ENCODE results near the gene POLR3K.

POLR3K gene

DNA sequence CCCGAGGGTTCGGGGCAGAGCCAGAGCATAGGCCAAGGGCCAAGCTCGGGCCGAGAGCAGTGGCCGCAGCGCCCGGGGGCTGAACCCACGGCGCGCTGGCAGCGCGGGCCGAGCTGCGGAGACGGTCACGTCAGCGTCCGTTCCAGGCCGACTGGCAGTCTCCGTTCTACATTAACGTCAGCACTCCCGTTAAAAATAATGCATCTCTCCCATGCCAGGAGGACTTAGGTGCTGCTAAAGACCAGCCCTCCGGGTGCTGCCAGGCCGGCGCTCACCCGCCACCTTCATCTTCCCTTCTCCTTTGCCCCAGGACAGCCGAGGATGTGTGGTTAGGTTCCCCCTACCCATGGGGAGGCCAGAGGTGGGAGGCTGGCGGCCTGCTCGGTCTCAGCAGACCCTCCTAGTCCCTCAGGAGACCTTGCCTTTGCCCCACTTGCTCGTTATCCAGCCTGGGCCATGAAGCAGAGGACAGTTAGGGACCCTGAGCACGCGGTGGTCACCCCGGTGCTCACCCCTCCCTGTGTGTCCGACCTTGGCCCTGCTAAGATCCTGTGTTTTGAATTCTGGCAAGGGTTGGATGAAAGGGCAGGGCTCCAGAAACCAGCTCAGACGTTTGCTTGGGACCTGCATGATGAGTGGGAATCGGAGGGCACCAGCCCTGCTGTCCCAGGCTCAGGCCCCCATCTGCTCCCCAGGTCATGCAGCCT, 25.2 kb upstream of the POLR3K start:
- DNase-seq (ENCODE audit: low read depth in 2 of 2), result no peak

DNA sequence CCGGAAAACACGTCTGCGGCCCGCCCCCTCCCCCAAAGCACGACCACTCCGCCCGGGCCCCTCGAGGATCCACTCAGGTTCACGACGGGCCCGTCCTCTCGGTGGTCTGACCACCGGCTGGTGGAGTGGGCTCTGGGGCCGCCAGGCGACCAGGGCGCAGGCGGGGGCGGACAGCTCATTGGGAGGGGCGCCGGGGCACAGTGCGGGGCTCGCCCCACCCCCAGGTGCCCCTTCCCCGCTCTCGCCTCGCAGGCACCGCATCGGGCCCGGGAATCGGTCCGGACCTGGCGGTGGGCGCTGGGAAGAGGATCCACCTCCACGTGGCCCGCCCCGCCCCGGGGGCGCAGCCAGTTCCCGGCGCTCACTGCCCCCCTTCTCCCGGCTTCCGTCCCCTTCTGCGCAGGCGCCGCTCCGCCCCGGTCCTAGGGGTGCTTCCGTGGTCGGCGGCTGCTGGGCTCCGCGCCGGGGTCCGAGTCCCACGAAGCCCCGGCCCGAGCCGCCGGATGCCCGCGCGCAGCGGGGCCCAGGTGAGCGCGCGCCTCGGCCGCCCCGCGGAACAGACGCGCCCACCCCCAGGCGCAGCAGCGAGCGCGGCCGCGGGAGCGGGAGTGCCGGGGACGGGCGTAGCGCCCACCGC, 24.5 kb upstream of the POLR3K start, which contains the start of gene MPG:
MPG (plus strand) TSS at position 419 of the 637 bp plus-strand sequence; CDS start at position 504, 85 bp downstream.
- DNase-seq (ENCODE audit: low read depth in 2 of 2), result peak; percentile 42 to 48

DNA sequence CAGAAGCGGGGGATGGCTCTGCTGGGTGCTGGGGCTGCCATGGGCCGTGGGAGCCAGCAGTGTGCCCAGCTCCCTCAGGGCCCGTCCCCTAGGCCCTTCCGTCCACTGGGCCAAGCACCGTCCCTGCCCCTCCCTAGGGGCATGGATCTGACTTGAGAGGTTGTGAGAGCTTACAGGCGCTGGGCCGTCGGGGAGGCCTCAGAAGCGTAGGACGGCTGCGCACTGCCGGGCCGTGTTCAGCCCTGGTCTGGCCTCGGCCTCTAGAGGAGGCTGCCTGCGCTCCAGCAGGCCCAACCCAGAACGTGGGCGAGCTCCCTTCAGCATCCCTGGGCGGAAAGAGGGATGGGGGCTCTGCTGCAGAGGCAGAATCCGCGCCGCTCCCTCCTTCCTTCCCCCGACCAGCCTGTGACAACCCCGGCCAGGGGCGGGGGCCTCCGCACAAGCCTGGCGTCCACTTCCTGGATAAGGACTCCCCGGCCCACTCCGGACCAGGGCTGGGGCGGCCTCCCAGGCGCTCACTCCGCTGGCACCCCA, 23.9 kb upstream of the POLR3K start:
- DNase-seq (ENCODE audit: low read depth in 2 of 2), result no peak

GRCh38 chr16:76535-77272, 23.3 kb upstream of the POLR3K start:
- DNase-seq (ENCODE audit: low read depth in 2 of 2), result peak in 1 of 2 experiments; percentile 37

GRCh38 chr16:75580-76501, 22.4 kb upstream of the POLR3K start:
- peak; percentile 66 to 68 for DNase-seq (ENCODE audit: low read depth in 2 of 2)

DNA sequence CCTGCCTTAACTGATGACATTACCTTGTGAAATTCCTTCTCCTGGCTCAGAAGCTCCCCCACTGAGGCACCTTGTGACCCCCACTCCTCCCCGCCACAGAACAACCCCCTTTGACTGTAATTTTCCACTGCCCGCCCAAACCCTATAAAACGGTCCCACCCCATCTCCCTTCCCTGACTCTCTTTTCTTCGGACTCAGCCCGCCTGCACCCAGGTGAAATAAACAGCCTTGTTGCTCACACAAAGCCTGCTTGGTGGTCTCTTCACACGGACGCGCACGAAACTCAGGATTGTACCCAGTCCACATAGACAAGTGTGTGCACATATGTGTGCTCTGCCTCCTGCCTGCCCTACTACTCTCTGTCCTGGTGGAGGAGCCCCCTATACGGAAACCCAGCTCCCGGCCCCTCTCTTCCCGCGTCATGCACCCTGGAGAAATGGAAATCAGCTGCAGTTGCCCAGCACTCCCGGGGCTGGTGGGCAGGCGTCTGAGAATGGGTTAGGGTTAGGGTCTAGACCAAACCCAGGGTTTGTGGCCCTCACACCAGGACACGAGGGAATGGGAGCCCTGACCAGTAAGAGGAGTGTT, 21.4 kb upstream of the POLR3K start:
- DNase-seq (ENCODE audit: low read depth in 2 of 2), result no peak

DNA sequence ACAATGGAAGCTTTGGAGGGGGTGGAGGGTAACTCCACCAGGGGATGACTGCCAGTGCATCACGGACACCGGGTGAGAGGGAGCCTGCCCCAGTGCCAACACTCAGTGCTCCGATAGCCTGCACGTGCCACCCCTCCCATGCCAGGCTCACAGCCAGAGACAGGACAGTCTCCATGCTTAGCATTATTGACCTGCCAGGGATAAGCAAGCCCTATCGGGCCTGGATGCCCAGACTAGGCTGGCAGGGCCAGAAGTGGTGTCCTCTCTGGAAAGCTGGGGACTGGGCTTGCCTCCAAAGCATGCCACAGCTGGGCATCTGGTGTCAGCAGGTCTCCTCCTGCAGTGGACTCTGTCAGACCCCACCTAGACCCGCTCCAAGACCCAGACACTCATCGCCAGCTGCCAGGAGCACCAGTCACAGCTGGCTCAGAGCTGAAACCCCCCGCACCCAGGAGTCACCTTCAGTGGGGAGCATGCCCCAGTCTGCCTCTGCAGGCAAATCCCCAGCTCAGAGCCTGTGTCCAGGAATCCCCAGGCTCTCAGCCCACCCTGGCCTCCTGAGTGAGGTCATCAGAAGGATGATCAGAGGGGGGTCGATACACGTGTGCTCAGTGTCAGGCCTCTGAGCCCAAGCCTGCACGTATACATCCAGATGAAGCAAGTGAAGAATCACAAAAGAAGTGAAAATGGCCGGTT, 20.8 kb upstream of the POLR3K start:
- no peak for DNase-seq (ENCODE audit: low read depth in 2 of 2)

- DNase-seq (ENCODE audit: low read depth in 2 of 2), result no peak
These were observed 19.4 kb upstream of the POLR3K start, which contains the start of gene RHBDF1 for GRCh38 chr16:72561-73548. Gene RHBDF1, minus strand, starts transcription at chr16:72631. Its CDS starts 7,616 bp downstream, at chr16:65015.

DNA sequence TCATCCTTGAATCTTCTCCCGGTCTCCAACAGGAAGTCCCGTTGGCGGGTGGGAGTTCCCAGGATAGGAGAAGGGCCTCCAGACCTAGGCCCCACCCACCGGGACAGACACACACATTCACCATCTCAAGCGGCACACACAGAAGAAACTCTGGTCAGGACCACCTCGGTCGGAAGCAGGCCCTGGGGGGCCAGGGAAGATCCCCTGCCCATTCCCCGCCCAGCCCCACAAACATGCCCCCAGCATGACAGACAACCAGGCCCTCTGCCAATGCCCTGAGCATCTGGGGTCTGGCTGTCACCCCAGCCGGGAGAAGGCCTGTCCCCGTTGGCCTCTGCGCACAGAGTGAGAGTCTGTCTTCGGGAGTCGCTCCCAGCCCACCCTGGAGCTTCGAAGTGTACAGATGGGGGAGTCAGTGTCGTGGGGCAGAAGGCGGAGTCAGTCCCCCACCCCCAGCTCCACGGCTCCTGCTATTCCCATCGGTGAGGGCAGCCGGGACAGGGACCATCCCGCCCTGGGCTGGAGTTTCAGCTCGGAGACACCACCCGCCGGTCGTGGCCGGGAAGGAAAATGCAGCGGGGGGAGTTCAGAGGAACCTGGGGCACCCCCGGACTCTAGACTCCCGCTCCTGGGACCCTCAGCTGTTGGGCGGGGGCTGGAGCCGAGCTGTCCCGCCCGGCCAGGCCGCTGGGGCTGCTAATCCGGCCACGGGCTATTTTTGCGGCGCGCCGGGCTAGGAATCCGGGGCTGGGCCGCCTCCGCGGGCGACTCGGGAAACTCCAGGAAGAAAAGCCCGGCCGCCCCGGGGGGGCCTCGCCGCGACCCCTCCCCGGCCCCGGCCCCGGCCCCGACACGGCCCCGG, 18.4 kb upstream of the POLR3K start:
- DNase-seq (ENCODE audit: low read depth in 2 of 2), result no peak

- no peak for DNase-seq (ENCODE audit: low read depth in 2 of 2)
These were observed 17.8 kb upstream of the POLR3K start for GRCh38 chr16:71210-71539.

DNA sequence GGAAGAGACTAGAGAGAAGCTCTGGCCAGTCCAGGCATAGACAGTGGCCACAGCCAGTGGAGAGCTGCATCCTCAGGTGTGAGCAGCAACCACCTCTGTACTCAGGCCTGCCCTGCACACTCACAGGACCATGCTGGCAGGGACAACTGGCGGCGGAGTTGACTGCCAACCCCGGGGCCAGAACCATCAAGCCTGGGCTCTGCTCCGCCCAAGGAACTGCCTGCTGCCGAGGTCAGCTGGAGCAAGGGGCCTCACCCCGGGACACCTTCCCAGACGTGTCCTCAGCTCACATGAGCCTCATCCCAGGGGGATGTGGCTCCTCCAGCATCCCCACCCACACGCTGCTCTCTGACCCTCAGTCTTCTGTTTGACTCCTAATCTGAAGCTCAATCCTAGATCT, 15.8 kb upstream of the POLR3K start:
- DNase-seq (ENCODE audit: low read depth in 2 of 2), result no peak

DNA sequence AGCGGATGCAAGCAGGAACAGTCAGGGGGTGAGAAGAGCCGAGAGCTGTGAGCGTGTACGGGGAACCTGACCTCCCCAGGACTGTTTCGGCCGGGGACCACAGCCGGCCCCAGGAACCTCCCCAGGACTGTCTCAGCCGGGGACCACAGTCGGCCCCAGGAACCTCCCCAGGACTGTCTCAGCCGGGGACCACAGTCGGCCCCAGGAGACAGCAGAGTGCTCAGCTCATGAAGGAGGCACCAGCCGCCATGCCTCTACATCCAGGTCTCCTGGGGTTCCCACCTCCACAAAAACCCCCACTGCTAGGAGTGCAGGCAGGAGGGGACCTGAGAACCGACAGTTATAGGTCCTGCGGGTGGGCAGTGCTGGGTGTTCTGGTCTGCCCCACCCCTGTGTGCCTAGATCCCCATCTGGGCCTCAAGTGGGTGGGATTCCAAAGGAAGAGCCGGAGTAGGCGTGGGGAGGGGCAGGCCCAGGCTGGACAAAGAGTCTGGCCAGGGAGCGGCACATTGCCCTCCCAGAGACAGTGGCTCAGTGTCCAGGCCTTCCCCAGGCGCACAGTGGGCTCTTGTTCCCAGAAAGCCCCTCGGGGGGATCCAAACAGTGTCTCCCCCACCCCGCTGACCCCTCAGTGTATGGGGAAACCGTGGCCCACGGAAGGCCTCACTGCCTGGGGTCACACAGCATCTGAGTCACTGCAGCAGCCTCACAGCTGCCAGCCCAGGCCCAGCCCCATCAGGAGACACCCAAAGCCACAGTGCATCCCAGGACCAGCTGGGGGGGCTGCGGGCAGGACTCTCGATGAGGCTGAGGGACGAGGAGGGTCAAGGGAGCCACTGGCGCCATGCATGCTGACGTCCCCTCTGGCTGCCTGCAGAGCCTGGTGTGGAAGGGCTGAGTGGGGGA, 14.7 kb upstream of the POLR3K start:
- no peak for DNase-seq (ENCODE audit: low read depth in 2 of 2)

DNA sequence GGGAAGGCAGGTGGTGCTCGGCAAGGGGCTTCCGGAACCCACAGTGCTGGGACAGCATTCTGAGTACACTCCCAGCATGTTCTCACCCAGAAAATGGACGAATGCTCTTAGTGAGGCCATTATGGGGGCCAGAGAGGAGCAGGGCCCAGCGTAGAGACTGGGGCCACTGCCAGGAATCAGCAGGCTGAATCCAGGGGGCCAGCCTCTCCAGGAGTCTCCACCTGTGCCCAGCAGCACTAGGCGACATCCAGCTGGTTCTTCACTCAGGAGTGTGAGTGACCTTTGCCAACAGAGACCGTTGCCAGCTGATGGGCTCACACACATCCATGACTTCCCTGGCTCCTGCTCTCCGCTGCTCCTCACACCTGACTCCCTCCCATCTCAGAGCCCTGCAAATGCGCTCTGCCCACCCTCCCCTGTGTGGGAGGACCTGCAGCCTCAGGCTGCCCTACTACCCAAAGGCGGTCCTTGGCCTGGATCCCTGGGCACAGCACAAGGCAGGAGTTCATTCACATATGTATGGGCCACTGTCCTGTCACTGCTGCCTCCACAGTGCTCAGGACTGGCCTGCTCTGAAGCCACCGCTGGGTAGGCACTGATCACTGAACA, 13.9 kb upstream of the POLR3K start:
- DNase-seq (ENCODE audit: low read depth in 2 of 2), result no peak

- DNase-seq (ENCODE audit: low read depth in 2 of 2), result no peak
These were observed 13.1 kb upstream of the POLR3K start for GRCh38 chr16:66309-67182.

GRCh38 chr16:65745-66144, 12.3 kb upstream of the POLR3K start:
- DNase-seq (ENCODE audit: low read depth in 2 of 2), result no peak

DNA sequence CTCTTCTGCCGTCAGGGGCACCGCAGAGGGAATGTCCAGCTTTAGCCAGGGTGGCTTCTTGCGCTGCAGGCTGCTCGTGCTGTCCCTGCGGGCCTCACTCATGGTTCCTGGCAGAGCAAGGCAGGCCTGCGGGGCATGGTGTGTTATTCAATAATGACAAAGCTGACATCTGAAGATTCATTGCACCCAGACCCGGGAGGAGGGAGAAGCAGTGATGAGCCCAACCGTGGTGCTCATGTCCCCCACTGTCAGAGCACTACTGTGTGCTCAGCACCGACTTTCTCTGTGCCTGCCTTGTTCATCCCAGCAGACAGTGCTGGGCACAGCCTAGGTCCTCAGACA, 11.5 kb upstream of the POLR3K start:
- DNase-seq (ENCODE audit: low read depth in 2 of 2), result no peak
